ENCODE data around the gene SLC37A3.
A peak's percentile ranks its signal among the peaks of the same experiment; 100 is the strongest.

Gene SLC37A3

DNA sequence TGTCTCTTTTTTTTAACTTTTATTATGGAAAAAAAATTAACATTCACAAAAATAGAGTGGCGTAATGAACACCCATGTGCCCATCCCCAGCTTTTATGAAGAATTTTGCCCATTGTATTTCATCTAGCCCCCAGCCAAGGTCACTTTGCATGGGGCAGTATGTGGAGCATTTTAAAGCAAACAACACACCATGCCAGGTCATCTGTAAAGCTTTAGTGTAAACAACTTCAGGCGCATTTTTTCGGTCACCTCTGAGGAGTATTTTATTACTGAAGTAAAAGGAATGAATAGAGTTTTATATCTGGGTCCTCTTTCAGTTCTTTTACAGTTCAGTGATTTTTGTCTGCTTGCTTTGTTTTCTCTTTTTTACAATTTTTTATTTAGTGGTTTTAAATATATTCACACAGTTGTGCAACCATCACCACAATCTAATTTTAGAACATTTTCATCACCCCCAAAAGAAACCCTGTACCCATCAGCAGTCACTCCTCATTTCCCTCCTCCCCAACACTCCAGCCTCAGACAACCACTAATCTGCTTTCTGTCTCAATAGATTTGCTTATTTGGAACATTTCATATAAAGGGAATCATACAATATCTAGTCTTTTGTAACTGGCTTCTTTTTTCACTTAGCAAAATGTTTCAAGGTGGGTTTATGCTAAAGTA lies 87.9 kb downstream of the SLC37A3 start:
- DNase-seq: no peak

GRCh38 chr7:140308060-140308459 lies 90.3 kb downstream of the SLC37A3 start:
- no peak for DNase-seq

- DNase-seq: peak; percentile 5
Measured at GRCh38 chr7:140304191-140304799, 94.0 kb downstream of the SLC37A3 start.

GRCh38 chr7:140300243-140301136 lies 97.8 kb downstream of the SLC37A3 start:
- DNase-seq: no peak

GRCh38 chr7:140298213-140298612 lies 100.1 kb downstream of the SLC37A3 start:
- no peak for DNase-seq

DNA sequence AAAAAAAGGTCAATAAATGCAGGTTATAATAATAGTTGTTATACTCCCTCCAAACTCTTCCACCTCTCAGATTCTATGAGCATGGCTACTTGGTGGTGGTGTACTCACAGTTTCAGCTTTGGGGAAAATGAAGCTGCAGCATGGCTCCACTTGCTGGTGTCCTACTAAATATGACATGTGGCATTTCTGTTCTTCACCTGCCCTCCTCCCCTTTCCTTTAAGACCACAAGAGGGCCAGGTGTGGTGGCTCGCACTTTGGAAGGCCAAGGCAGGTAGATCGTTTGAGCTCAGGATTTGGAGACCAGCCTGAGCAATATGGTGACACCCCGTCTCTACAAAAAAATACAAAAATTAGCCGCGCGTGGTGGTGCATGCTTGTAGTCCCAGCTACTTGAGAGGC lies 101.1 kb downstream of the SLC37A3 start:
- no peak for DNase-seq

GRCh38 chr7:140295224-140295738 lies 103.0 kb downstream of the SLC37A3 start:
- DNase-seq: no peak

- DNase-seq: no peak
Measured at GRCh38 chr7:140294454-140294853, 103.9 kb downstream of the SLC37A3 start.

DNA sequence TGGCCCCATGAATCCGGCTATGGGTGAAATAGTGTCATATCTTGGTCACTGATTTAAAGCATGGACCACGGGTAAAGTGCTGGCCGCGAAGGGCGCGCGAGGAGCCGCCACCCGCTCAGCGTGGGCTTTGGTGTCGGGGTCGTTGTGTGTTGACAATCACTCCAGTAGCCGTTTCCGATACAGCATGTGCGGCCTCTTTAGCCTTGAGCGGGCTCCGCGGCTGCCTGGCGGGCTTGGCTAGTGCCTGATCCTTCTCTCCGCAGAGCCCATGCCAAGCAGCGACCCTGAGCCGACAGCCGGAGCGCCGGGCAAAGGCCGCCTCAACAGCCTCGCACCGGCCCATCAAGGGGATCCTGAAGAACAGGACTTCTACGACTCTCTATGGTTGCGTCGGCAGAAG lies 105.9 kb downstream of the SLC37A3 start:
- no peak for DNase-seq

DNA sequence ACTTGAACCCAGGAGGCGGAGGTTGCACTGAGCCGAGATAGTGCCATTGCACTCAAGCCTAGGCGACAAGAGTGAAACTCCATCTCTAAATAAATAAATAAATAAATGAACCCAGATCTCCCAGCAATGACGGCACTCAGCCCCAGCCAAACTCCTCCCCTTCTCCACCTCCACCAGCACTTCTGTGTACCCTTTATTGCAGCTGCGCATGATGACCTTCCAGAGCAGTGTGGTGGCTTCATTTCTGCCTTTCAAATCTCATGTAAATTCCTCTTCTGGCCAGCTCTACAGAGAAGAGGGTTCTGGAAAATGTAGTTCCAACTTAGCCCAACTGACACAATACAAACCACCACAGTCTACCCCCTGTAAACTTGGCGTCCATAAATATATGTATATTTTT lies 108.5 kb downstream of the SLC37A3 start:
- DNase-seq: no peak

- DNase-seq: no peak
Measured at GRCh38 chr7:140287988-140288387, 110.3 kb downstream of the SLC37A3 start.

DNA sequence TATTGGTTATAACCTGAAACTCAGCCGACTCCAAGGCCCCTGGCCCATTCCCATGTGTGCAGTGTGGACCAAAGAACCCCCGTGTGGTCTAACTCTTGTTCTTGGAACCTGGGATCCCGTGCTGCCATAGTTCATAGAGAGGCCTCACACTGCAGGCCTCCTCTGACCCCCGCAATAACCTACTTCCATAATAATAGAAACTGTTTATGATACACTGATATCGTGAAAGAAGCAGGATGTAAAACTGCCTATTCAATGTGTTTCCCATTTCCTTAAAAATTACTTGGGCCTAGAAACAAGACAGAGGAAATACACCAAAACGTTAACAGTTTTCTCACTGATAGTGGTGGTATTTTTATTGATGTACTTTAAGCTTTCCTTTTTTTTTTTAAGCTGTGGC lies 112.4 kb downstream of the SLC37A3 start:
- DNase-seq: no peak

GRCh38 chr7:140284062-140284461 lies 114.3 kb downstream of the SLC37A3 start:
- no peak for DNase-seq

All from T-helper 9 cell (primary cell).